Activated naive CD4-positive, alpha-beta T cell (primary cell): ENCODE results near the gene PRKAA2.

Source experiments
- DNase-seq, 4 experiments: peaks; one replicate each; lab custom pipeline; 2025; lab: John Stamatoyannopoulos, UW

The PRKAA2 gene

DNA sequence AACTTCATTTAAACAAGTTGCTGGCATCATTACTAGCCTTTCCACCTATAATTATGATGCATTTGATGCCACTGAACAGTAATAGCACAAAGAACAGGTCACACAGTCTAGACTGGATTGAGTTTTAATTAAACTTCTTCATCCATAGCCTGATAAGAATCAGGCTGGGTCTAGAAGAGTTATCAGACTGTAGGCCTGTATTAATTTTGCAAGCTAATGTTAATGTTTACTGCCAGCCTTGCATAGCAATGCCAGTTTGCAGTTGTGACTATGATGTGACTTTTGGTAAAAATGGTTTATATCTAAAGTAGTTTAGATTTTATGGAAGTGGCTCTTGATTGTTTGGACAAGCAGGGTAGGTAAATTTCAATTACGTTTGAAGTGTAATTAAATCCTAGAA lies 68.0 kb downstream of the PRKAA2 start:
- no peak for DNase-seq

GRCh38 chr1:56715156-56715555 lies 70.0 kb downstream of the PRKAA2 start:
- DNase-seq, result no peak

DNA sequence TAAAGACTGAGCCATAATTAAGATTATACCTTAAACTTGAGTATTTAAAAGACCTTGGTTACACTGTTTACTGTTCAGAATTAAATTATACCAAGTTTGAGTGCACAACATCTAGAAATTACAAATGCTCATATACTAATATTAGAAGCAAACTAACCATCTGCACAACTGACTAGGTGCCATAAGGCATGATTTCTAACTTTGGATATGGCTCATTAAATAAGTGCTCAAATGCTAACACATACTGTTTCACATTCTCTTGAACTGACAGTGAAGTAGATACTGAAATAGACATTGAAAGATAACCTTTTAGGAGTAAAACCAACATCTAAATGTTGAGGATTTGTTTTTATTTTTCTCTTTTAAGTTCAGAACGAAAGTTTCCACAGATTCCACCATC lies 74.1 kb downstream of the PRKAA2 start:
- no peak for DNase-seq

DNA sequence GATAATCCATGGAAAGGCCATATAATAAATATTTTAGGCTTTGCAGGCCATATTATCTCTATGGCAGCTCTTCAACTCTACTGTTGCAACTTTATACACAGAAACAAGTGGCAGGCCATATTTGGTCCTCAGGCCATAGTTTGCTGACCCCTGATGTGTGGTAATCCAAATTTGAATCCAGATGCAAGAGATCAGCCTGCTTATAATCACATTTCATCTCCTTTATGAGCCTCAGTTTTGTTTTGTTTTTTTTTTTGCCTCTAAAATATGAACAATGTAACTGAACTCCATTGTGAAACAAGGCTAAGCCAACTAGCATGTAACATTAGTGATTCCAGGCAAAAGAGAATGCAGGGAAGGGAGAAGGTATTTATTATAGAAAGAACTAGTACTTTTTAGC lies 81.6 kb downstream of the PRKAA2 start:
- DNase-seq, result no peak

GRCh38 chr1:56728964-56729363 lies 83.8 kb downstream of the PRKAA2 start:
- no peak for DNase-seq

DNA sequence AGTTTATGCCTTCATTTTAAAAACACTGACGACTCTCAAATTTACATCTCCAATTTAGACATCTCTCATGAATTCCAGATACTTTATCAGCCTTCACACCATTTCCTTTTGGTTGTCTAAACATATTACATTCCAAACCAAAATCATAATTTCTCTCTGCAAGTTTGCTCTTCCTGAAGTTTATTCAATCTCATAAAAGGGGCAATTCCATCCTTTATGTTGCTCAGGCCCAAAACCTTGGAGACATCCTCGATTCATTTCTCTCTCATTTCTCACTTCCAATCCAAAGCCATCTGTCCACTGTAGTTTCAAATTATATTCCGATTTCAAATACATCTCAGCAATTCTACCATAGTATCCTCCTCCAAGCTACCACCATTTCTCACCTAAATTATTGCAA lies 100.1 kb downstream of the PRKAA2 start:
- no peak for DNase-seq

DNA sequence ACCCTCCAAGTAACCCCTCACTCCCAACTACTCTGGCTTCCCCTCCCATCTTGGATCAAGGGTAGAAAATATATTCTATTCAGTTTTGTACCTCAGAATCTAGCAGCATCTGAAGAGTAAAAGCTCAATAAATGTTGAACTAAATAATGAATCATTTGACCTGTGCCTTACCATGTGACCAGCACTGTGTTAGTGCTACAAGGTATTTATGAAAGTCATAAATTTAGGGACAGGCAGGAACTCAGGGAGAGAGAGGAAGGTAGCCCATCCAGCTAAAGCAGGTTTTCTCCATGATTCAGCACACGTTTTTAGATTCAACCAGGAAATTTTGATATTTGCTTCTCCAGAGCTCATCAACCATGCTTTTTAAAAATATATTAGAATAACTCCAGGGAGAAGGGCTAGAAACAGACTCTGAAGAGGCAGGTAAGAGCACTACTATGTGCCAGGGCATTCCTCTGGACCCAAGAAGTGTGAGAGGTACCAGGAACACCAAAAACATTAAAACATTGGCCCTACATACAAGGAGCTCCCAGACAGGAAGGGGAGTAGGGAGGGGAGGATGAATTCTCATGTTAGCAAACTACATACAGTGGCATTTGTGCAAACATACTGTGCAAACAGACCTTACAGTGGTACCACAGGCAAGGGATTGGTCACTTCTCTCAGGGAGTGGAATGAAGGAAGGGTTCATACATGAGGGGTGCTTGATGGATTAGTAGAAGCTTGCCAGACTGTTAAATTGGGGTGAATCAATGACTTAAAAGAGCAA lies 109.8 kb downstream of the PRKAA2 start:
- DNase-seq, result no peak

DNA sequence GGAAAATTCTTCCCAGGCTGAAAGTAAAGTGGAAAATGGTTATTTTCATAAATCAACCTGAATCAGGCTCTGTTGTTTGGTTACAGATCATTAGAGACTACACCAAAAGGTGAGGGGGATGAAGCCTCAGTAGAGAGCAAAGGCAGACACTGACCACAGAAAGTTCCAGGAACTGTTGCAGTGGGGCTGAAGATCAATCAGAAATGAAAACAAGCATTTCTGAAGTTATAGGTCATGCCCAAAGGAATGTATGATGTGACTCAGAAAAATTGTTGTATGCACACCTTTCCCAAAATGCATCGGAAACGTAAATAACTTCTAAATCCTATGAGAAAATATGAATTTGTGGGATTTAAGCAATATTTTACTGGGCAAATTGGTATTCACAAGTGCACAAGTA lies 110.8 kb downstream of the PRKAA2 start:
- no peak for DNase-seq

- no peak for DNase-seq
These were observed 113.0 kb downstream of the PRKAA2 start for GRCh38 chr1:56758135-56758534.

DNA sequence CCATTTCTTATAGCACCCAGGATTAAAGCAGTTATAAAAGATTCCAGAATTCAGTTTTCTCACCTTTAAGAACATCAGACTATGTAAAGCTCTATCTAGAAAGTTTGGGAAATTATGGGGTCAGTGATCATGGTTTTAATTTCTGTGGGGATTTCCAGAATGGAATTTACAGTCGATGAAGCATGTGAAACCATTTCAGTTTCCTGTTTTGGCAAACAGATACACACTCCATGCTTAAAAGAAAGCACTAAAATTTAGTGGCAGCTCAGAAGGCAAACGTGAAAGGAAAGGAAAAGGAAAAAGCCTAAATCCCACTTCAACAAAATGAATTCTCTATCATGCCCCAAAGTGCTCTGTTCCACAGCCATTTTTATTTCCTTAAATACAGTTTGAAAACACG lies 113.7 kb downstream of the PRKAA2 start:
- no peak for DNase-seq
